Upper lobe of left lung (tissue), 4 donors: ENCODE data around the gene FCRL6.

ENCODE experiments used
- POLR2A ChIP-seq, 4 donors: fragments of 450-650 bp; IDR thresholded peaks; one replicate each; pipeline ENCODE4 v1.5.1; 2016 to 2017; ENCODE audit warnings: antibody characterized with exemption in 4 of 4, mild to moderate bottlenecking in 2 of 4
- TF ChIP-seq, protein P1 (sequence below), 6 experiments: fragments of 450-650 bp in 4 of 6; fragments of 200-600 bp in 2 of 6; sonication (generic) in 2 of 6; IDR thresholded peaks; one replicate each; pipeline ENCODE4 v1.5.1; 2016 to 2019; ENCODE audit warnings: antibody characterized with exemption in 6 of 6

DNA sequence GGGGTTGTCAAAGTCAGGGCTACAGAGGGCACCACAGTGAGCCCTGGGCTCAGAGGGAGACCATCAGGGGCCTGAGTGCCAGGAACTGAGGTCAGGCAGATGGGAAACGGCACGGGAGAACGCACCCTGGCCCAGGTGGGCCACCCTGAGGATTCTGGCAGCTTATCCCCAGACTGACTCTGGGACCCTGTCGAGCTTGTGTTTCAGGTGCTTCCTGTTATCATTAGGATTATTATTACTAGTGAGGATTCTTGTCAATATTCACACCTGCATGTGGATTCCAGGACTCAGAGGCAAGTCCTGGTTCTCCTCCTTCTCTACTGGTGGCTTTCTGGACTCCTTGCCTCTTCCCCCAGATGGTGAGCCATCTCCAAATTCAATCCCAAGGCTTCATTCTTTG is 45.1 kb downstream of the FCRL6 start:
- no peak for TF ChIP-seq POLR2A (IDR thresholded peaks at IDR 0.05)
- TF ChIP-seq, protein P1, sequence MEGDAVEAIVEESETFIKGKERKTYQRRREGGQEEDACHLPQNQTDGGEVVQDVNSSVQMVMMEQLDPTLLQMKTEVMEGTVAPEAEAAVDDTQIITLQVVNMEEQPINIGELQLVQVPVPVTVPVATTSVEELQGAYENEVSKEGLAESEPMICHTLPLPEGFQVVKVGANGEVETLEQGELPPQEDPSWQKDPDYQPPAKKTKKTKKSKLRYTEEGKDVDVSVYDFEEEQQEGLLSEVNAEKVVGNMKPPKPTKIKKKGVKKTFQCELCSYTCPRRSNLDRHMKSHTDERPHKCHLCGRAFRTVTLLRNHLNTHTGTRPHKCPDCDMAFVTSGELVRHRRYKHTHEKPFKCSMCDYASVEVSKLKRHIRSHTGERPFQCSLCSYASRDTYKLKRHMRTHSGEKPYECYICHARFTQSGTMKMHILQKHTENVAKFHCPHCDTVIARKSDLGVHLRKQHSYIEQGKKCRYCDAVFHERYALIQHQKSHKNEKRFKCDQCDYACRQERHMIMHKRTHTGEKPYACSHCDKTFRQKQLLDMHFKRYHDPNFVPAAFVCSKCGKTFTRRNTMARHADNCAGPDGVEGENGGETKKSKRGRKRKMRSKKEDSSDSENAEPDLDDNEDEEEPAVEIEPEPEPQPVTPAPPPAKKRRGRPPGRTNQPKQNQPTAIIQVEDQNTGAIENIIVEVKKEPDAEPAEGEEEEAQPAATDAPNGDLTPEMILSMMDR (IDR thresholded peaks at IDR 0.05): no peak
